ENCODE measurements around the gene GHR.

DNA sequence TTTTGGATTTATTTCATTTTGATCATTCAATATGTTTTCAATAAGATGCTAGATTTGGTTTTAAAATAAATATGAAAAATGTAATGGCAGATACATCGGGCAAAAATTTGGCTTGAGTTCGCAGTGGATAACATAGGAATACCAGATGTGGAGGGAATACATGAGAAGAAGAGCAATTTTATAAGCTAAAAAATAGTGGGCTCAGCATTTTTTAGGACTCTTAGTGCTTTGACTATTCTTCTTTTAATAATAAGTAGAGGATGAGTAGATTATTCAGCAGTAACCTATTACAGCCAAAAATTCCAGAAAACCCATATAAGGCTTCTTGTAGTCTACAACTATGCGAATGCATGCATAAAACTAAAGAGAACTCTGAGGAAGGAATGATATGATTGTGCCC lies 22.8 kb upstream of the GHR start:
- TF ChIP-seq HOXD13 (CRISPR knock-in tag; IDR thresholded peaks at IDR 0.05; ENCODE audit: borderline replicate concordance) (no peak), ZNF555 (tag by site-specific recombination; conservative IDR thresholded peaks at IDR 0.05) (no peak), ZNF350 (tag by site-specific recombination; IDR thresholded peaks at IDR 0.05) (no peak), SETDB1 (IDR thresholded peaks at IDR 0.05; ENCODE audit: insufficient read length, low read length) (no peak), ZBTB1 (tag by site-specific recombination; IDR thresholded peaks at IDR 0.05) (no peak), ZBTB21 (tag by site-specific recombination; IDR thresholded peaks at IDR 0.05) (no peak), ZNF76 (tag by site-specific recombination; IDR thresholded peaks at IDR 0.05; ENCODE audit: borderline replicate concordance, low read depth) (no peak), ZNF398 (tag by site-specific recombination; IDR thresholded peaks at IDR 0.05) (no peak), ZNF830 (tag by site-specific recombination; IDR thresholded peaks at IDR 0.05; ENCODE audit: low read depth) (no peak), ZNF202 (tag by site-specific recombination; IDR thresholded peaks at IDR 0.05; ENCODE audit: borderline replicate concordance) (no peak), ZNF19 (tag by site-specific recombination; IDR thresholded peaks at IDR 0.05; ENCODE audit: low read depth) (no peak)
- TF ChIP-seq, protein P1, sequence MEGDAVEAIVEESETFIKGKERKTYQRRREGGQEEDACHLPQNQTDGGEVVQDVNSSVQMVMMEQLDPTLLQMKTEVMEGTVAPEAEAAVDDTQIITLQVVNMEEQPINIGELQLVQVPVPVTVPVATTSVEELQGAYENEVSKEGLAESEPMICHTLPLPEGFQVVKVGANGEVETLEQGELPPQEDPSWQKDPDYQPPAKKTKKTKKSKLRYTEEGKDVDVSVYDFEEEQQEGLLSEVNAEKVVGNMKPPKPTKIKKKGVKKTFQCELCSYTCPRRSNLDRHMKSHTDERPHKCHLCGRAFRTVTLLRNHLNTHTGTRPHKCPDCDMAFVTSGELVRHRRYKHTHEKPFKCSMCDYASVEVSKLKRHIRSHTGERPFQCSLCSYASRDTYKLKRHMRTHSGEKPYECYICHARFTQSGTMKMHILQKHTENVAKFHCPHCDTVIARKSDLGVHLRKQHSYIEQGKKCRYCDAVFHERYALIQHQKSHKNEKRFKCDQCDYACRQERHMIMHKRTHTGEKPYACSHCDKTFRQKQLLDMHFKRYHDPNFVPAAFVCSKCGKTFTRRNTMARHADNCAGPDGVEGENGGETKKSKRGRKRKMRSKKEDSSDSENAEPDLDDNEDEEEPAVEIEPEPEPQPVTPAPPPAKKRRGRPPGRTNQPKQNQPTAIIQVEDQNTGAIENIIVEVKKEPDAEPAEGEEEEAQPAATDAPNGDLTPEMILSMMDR (tag by site-specific recombination; IDR thresholded peaks at IDR 0.05), result no peak
- TF ChIP-seq, protein P2, sequence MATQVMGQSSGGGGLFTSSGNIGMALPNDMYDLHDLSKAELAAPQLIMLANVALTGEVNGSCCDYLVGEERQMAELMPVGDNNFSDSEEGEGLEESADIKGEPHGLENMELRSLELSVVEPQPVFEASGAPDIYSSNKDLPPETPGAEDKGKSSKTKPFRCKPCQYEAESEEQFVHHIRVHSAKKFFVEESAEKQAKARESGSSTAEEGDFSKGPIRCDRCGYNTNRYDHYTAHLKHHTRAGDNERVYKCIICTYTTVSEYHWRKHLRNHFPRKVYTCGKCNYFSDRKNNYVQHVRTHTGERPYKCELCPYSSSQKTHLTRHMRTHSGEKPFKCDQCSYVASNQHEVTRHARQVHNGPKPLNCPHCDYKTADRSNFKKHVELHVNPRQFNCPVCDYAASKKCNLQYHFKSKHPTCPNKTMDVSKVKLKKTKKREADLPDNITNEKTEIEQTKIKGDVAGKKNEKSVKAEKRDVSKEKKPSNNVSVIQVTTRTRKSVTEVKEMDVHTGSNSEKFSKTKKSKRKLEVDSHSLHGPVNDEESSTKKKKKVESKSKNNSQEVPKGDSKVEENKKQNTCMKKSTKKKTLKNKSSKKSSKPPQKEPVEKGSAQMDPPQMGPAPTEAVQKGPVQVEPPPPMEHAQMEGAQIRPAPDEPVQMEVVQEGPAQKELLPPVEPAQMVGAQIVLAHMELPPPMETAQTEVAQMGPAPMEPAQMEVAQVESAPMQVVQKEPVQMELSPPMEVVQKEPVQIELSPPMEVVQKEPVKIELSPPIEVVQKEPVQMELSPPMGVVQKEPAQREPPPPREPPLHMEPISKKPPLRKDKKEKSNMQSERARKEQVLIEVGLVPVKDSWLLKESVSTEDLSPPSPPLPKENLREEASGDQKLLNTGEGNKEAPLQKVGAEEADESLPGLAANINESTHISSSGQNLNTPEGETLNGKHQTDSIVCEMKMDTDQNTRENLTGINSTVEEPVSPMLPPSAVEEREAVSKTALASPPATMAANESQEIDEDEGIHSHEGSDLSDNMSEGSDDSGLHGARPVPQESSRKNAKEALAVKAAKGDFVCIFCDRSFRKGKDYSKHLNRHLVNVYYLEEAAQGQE (tag by site-specific recombination; IDR thresholded peaks at IDR 0.05), result no peak
